Fibroblast of gingiva (primary cell): Measurements from ENCODE around the gene ECM1.

Source experiments
- DNase-seq: peaks from one replicate; pipeline ENCODE4 v3.0.0-alpha.2; 2011; ENCODE audit warnings: low read depth

ECM1 gene

DNA sequence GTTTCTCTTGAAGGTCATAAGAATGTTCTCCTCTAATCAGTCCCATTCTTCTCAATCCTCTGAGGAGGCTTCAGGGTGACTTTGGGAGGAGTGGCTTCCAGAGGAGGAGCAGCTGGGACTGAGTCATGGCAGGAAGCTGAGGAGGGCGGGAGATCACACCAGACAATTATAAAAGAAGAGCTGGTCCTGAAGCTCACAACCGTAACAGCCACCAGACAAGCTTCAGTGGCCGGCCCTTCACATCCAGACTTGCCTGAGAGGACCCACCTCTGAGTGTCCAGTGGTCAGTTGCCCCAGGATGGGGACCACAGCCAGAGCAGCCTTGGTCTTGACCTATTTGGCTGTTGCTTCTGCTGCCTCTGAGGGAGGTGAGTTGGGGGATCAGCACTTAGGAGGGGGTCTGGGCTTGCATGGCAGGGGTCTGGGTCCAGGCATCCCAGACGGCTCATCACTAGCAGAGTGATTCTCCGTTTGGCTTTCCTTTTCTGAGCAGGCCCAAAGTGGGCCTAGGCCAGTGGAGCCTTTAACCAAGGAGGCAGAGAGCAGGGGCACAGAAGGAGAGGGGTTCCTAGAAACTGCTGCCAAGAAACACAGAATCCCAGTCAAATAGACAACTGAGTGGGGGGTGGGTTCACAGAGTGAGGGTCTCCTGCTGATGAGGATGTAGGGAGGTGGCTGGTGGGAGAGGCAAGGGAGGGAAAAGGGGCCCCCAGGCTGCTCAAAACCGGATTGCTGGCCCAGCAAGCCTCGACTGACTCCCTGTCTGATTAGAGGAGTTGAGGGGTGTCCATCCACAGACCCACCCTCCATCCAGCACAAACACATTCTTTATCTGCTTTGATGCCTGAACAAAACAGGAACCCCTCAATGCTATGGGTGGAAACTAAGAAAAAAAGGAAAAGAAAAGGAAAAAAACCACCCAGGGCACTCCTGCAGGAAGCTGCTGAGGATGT lies at the start of gene ECM1:
Gene ECM1 (plus strand): TSS at position 198 of the 953 bp plus-strand sequence. CDS start 101 bp downstream, at position 299.
- peak; percentile 73 for DNase-seq

DNA sequence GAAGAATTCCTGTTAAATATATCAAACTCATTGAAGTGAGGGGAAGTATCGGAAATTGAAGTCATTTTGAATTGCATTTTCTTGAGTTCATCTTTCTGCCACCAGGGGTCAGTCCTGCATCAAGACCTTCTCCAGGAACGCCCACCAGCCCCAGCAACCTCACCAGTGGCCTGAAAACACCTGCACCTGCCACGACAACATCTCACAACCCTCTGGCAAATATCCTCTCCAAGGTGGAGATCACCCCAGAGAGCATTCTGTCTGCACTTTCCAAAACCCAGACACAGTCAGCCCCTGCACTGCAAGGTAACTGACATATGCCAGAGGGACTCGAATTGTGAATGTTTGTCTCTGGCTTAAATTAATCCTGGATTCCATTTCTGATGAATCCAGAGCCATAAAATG lies 43.5 kb upstream of the ECM1 start:
- peak; percentile 31 for DNase-seq

DNA sequence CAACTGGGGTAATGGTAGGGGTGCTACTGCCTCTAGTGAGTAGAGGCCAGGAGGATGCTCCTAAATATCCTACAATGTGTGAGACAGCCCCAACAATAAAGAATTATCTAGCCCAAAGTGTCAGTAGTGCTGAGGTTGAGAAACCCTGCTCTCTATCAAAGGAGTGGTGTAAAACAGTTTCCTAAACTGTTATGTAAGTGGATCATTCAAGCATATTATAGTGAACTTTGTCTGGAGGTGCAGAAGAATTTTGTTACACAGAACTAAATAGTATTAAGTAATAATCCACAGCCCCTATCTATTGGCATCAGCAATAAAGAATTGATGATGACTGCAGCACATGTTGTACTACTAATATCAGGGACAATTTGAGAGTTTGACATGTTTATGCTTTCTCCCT lies 40.9 kb upstream of the ECM1 start:
- no peak for DNase-seq

DNA sequence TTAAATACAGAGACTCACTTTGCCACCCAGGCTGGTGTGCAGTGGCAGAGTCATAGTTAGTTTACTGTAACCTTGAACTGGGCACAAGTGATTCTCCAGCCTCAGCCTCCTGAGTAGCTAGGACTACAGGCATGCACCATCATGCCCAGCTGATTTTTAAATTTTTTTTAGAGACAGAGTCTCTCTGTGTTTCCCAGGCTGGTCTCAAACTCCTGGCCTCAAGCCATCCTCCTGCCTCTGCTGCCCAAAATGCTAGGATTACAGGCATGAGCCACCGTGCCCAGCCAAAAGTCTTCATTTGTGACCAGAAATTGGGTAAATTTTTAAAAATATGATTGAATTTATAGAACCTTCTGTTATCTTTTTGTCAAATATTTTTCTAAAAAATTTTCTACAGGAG lies 38.6 kb upstream of the ECM1 start:
- DNase-seq: no peak

DNA sequence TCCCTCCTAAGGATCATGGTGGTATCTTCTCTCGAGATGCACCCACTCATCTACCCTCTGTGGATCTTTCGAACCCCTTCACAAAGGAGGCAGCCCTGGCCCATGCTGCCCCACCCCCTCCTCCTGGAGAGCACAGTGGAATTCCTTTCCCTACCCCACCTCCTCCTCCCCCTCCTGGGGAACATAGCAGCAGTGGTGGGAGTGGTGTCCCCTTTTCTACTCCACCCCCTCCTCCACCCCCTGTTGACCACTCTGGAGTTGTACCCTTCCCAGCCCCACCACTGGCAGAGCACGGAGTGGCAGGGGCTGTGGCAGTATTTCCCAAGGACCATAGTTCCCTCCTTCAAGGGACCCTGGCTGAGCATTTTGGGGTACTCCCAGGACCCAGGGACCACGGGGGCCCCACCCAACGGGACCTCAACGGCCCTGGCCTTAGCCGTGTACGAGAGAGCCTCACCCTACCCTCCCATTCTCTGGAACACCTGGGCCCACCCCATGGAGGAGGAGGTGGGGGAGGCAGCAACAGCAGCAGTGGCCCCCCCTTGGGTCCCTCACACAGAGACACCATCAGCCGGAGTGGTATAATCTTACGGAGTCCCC lies 35.2 kb upstream of the ECM1 start:
- no peak for DNase-seq

DNA sequence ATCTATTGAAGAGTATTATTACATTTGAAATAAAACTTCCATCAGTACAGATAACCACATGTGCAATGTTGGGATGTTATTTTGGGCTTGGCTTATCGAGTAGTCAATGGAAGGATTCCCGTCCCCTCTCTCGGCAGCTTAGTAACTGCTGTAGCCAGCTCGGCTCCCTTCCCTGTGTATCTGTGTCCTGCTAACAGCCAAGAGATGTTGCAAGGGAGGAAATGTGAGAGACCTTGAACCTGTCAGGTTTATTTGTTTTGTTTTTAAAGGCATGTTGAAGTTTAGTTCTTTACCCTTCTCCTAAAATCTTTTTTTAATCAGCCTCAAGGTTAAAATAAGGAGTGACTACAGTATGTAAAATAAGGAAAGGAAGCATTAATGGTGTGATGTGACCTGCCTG lies 34.2 kb upstream of the ECM1 start:
- DNase-seq: no peak

DNA sequence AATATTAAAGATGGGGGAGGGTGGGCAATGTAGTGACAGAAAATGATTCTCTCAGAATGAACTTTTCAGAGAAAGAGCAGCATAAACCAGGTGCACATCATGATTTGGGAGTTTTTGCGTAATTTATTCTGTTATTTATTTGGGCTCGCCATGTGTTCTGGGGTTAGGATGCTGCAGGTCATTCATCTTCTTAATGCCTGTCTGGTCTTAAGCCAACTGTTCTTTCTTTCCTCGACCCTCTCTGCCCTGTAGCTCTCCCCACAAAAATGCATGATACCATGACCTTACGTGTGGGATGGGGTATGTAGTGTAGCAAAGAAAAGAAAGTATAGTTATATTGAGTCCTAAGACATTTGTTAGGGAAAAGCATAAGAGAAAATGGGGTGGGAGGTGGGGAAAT lies 33.0 kb upstream of the ECM1 start:
- no peak for DNase-seq

DNA sequence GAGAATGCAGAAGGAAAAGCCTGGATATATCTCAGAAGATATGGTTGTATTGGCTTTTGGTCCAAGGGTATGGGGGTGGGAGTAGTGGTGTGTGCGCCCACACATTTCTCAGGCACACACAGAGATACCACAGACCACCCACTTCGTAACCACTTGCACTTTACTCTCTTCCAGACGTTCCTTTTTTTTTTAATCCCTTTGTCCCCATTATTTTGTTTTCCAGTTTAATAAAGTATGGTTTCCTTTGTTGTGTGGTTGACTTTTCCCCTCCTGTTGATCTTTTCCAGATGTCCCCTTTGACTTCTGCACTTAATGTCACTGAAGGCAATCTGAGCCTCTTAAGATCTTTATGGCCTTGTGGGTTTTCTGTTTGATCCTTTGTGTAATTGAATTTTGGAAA lies 31.2 kb upstream of the ECM1 start:
- DNase-seq: peak; percentile 6

DNA sequence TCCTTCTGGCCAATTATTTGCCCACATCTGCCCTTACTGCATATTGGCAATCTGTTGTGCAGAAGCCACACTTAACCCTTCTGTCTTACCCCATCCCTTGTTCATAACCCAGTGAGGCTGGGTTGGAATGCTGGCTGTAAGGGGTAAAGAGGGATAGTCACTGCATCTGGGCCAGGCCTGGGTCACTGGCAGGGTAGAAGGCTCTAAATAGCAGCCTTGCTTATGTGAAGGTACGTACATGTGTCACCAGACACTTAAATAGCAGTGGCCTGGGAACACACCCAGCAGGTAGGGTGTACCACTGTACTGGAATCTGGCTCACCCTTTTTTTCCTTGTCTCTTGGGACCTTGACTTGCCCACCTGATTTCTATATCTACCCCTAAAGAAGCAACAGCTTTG lies 30.6 kb upstream of the ECM1 start:
- no peak for DNase-seq

DNA sequence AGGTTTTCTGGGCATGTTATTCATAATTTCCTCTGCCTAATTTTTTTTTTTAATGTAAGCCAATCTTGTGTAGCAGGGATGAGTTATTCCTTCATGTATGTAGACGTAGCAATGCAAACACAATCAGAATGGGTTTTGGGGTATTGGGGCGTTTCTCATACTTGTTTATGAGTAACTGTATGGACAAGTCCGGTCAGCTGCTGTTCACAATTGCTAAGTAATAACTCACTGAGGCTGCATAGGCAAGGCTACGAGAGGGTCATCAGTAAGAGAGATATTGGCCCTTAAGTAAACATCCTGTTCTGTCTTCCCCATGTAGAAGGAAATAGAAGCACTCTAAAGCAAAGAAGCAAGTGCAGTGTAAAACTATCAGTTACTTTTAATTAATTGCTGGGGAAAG lies 30.2 kb upstream of the ECM1 start:
- DNase-seq: no peak

DNA sequence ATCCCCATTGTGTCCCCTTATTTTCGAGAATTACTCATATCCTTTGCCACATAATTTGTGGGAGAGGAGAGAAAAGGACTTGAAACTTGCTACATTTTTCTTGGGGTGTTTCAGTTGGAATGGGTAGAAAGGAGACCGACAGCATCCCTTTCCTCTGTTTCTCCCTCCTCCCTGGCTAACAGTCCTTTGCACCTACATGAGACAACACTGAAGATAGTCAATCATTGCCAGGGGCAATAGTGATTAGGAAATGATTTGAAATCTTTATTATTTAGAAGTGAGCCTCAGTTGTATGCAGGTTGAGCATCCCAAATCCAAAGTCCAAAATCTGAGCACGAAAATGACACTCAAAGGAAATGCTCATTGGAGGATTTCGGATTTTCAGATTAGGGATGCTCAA lies 28.5 kb upstream of the ECM1 start:
- DNase-seq: no peak

DNA sequence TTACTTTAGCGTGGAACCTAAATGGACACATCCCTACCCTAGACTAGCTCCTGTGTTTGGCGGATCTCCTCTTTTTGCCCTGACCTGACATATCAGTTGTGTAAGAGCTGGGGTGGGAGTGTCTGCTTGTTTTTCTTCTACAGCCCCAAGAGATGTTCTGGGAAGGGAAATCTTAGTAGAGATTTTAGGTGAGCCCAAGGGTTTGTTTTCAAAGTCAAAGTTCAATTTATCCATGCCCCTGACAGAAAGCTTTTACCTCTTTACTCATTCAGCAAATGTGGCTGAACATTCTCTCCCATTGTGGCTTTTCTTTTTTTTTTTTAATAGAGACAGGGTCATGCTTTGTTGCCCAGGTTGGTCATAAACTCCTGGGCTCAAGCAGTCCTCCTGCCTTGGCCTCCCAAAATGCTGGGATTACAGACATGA lies 28.0 kb upstream of the ECM1 start:
- no peak for DNase-seq

DNA sequence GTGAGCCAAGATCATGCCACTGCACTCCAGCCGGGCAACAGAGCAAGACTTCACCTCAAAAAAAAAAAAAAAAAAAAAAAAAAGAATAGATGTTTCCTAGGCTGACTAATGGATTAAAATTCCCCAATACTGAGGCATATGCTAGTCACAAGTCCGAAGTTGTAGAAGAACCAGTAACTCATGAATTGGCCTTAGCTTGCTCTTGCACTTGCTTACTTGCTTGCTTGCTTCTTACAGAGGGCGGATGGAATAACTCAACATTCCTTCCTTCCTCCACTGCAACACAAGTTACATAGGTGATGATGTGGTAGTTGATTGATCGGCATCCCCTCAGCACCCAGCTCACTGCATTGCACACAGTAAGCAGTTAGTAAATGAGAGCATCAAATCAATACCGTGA lies 23.5 kb upstream of the ECM1 start:
- no peak for DNase-seq

DNA sequence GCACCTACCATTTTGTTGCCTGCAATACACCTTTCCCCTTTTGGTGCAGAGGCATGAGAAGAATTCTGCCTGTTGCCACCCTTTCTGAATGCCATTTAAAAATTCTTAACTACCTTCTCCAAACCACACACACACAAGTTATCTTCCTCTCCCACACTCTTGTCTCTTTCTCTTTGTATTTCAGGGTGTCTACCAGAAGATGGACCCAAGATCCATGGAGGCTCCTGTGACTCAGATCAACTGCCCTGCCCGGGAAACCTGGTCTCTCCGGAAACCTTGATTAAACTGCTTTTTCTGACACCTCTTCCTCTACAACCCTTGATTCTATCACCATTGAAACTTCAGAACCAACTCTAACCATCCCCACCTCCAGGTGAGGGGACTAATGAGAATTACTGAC lies 23.0 kb upstream of the ECM1 start:
- DNase-seq: no peak

DNA sequence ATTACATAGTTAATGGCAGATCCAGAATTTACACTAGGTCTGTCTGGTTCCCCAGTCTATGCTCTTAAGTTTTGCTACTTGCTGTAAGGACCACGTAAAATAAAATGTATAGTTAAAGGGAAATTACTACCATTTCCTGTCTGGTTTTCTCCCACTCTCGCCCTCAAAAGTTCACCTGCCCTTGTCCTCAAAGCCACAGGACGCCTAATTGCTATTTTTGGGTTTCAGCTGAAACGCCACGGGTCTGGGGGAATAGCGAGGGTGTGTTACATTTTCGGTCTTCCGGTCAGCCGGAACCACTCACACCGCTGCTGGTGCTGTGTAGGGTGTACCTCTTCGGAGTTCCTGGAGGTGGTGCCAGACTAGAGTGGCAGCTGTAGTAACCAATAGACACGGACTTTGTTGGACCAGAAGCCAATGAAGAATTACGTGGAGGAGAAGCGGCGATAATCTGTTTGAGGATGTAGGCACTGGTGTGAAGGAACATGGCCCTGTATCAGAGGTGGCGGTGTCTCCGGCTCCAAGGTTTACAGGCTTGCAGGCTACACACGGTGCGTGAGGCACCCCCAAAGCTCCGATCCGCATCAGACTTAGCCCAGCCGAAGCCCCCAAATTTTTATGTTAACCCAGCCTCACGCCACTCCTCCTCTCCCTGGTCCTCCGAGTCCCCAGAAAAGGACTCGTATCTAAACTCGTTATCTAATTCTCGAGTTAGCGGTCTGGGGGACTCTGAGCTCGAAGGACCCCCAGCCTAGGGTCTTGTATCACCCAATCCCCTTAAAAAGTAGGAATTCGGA lies 20.7 kb upstream of the ECM1 start, which contains the start of gene TARS2:
Gene TARS2 (plus strand): TSS at position 454 of the 797 bp plus-strand sequence. CDS start 32 bp downstream, at position 486.
- DNase-seq: peak; percentile 99

DNA sequence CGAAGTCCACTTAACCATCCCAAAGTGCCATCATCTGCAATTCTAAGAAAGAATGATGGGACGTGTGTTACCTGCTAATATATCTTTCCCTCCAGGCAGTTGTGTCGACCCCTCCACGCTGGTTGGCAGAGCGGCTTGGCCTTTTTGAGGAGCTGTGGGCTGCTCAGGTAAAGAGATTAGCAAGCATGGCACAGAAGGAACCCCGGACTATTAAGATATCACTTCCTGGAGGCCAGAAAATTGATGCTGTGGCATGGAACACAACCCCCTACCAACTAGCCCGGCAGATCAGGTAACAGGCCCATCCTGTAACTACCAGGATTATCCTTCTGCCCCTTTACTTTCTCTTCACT lies 20.2 kb upstream of the ECM1 start:
- DNase-seq: no peak

DNA sequence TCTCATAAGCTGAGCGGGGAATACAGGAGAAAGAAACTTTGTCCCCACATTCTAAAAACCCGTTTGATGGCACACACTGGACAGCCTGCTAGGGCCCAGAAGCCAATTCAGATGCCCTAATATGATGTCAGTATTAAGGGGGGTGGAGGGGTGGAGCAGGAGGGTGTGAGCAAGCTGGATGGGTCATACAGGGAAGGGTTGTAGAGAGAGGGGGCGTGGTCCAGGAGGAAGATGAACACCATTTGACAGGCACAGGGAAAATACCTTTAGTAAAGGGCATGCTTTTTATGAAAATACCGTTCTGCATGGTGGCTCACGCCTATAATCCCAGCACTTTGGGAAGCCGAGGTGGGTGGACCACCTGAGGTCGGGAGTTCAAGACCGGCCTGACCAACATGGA lies 14.7 kb upstream of the ECM1 start:
- no peak for DNase-seq

DNA sequence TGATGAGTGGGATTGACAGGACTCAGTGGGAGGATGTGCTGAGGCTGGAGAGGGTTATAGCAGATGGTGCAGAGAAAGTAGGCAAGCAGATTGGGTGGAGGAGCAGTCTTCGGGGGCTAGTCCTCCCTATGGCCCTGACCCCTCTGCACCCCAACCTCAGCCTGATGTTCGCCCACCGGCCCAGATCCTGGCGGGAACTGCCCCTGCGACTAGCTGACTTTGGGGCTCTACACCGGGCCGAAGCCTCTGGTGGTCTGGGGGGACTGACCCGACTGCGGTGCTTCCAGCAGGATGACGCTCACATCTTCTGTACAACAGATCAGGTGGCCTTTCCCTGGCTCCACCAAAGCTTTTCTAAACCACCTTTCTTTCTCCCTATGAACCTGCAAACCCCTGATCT lies 9.6 kb upstream of the ECM1 start:
- DNase-seq: no peak

DNA sequence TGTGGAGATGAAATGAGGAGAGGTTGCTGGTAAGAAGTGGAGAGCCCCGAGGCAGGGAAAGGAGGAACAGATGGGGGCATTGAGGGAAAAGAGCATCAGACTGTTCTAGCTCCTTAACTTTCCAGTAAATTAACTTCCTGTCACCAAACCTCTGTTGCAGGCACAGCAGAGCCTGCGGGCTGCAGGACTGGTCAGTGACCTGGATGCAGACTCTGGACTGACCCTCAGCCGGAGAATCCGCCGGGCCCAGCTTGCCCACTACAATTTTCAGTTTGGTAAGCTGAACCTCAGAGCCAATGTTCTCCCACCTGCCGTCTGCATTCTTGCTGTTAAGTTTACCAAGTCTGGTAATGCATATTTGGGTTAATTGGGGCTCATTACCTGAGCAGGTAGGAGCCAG lies 2.5 kb upstream of the ECM1 start:
- DNase-seq: no peak

DNA sequence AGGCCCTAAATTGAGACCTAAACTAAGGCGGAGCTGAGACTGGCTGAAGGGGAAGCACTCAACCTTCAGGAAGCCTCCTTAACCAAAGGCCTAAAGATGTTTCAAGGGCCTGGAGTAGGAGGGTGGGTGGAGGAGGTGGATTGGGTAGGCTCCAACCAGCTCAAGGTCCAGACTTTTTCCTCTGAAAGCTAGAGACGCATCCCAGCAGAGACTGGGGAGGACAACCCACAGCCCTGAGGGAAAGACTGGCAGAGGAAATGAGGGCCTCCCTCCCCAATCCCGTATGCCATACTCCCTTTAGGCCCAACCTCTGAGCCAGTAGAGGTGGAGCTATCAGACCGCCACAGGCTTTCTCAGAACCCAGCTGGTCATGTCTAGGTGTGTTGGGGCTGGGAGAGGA lies 1.1 kb downstream of the ECM1 start:
- DNase-seq: no peak

DNA sequence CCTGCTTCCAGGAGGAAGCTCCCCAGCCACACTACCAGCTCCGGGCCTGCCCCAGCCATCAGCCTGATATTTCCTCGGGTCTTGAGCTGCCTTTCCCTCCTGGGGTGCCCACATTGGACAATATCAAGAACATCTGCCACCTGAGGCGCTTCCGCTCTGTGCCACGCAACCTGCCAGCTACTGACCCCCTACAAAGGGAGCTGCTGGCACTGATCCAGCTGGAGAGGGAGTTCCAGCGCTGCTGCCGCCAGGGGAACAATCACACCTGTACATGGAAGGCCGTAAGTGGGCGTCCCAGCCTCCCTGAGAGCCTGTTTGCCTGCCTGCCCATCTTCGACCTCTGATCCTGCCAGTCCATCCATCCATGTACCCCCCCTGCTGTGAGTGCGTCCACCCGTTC lies 3.6 kb downstream of the ECM1 start:
- no peak for DNase-seq

DNA sequence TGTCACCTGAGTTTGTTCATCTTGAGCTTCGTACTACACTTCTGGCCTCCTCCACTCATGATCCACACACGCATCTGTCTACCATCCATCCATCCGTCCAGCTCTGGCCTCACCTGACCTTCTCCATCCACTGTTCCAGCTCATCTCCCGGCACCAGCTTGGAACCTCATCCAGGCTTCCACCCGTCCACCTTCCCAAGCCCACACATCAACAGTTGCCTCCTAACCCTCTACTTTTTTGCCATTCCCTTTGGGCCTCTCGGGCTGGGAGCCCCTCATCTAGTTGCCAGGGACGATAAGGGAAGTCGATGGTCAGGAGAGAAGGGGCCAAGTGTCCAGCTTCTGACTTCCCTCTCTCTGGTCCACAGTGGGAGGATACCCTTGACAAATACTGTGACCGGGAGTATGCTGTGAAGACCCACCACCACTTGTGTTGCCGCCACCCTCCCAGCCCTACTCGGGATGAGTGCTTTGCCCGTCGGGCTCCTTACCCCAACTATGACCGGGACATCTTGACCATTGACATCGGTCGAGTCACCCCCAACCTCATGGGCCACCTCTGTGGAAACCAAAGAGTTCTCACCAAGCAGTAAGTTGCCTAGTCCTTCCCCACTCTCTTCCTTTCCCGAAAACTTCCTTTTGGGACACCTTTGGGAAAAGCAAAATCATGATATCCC lies 4.2 kb downstream of the ECM1 start:
- no peak for DNase-seq
